ENCODE results near the gene CDKAL1.

GRCh38 chr6:20722455-20722854 lies 188.2 kb downstream of the CDKAL1 start:
- TF ChIP-seq CTCF (IDR thresholded peaks at IDR 0.05; ENCODE audit: low read length): no peak
- TF ChIP-seq EZH2phosphoT487 (IDR thresholded peaks at IDR 0.05; ENCODE audit: low read length): no peak
